ENCODE results near the gene CARD11. TPM values are rescaled to one million over a fixed set of nuclear protein-coding genes. Genes with fewer than 3 reads are reported as not detected.

CARD11 gene
- total and polyA plus RNA-seq, 11 donors: 0.15 to 3.2 (median 0.33) TPM; not detected in 2

- Histone ChIP-seq H3K27me3 (peaks cover 0 to 15% (median 7%) of the 10 kb centered on the region in 9 donors), H3K4me3 (no peak overlapping the region), H3K4me1 (peaks cover 0 to 16% (median 0%) of the 10 kb centered on the region in 12 donors), H3K9me3 (peaks cover 0 to 13% (median 0%) of the 10 kb centered on the region in 12 donors), H3K36me3 (no peaks in the 10 kb centered on the region), H3K27ac (no peak overlapping the region)
- 94 to 100% (median 98%) methylated on average over 1 of the region's 1 CpG for WGBS, 4 donors
- DNase-seq (no peak), ATAC-seq (no peak)
- no peak for TF ChIP-seq POLR2A (IDR thresholded peaks at IDR 0.05)
- intact Hi-C loops (cut with DNase I): no loop called here
These were observed 22.8 kb upstream of the CARD11 start for GRCh38 chr7:3066506-3066905.

- DNase-seq (no peak), ATAC-seq (no peak)
- TF ChIP-seq POLR2A (IDR thresholded peaks at IDR 0.05): no peak
- peak in 9 of 12 donors; percentile 11 to 58 (median 33) for TF ChIP-seq CTCF (IDR thresholded peaks at IDR 0.05)
- intact Hi-C loops (cut with DNase I): no loop called here
- Histone ChIP-seq H3K9me3 (peaks cover 0 to 6% (median 0%) of the 10 kb centered on the region in 12 donors), H3K27ac (no peak overlapping the region), H3K36me3 (no peaks in the 10 kb centered on the region), H3K4me1 (peaks cover 0 to 16% (median 0%) of the 10 kb centered on the region in 12 donors), H3K4me3 (no peak overlapping the region), H3K27me3 (peaks cover 0 to 15% (median 7%) of the 10 kb centered on the region in 9 donors)
- WGBS, 4 donors: 42 to 54% (median 48%) methylated on average over 11 of the region's 11 CpGs
These were observed 22.1 kb upstream of the CARD11 start for GRCh38 chr7:3065724-3066143.

GRCh38 chr7:3064067-3064466 is 20.4 kb upstream of the CARD11 start:
- Histone ChIP-seq H3K4me3 (no peak overlapping the region), H3K4me1 (peaks cover 0 to 16% (median 0%) of the 10 kb centered on the region in 12 donors), H3K27me3 (peaks cover 0 to 15% (median 7%) of the 10 kb centered on the region in 9 donors), H3K27ac (no peak overlapping the region), H3K36me3 (no peaks in the 10 kb centered on the region), H3K9me3 (no peaks in the 10 kb centered on the region)
- 80 to 90% (median 87%) methylated on average over 5 of the region's 5 CpGs for WGBS, 4 donors
- TF ChIP-seq POLR2A (IDR thresholded peaks at IDR 0.05) (no peak), CTCF (IDR thresholded peaks at IDR 0.05) (no peak)
- intact Hi-C loops (cut with DNase I): no loop called here
- ATAC-seq (no peak), DNase-seq (no peak)

- H3K36me3 ChIP-seq: no peaks in the 10 kb centered on the region
- peaks cover 0 to 7% (median 0%) of the 10 kb centered on the region in 12 donors for H3K4me1 ChIP-seq
- no peak overlapping the region for H3K4me3 ChIP-seq
- peaks cover 0 to 15% (median 7%) of the 10 kb centered on the region in 9 donors for H3K27me3 ChIP-seq
- no peak for ATAC-seq
- DNase-seq: no peak
- peak overlapping the region in 1 of 12 donors; percentile 1 for H3K27ac ChIP-seq
- TF ChIP-seq CTCF (IDR thresholded peaks at IDR 0.05) (no peak), POLR2A (IDR thresholded peaks at IDR 0.05) (no peak)
- intact Hi-C loops (cut with DNase I): no loop called here
- 77 to 80% (median 78%) methylated on average over 5 to 7 of the region's 7 CpGs for WGBS, 4 donors
- H3K9me3 ChIP-seq: no peaks in the 10 kb centered on the region
These were observed 19.5 kb upstream of the CARD11 start for GRCh38 chr7:3063016-3063753.

Data from heart left ventricle (tissue), 16 donors.